Measurements from ENCODE around the gene ALDH1A2.

DNA sequence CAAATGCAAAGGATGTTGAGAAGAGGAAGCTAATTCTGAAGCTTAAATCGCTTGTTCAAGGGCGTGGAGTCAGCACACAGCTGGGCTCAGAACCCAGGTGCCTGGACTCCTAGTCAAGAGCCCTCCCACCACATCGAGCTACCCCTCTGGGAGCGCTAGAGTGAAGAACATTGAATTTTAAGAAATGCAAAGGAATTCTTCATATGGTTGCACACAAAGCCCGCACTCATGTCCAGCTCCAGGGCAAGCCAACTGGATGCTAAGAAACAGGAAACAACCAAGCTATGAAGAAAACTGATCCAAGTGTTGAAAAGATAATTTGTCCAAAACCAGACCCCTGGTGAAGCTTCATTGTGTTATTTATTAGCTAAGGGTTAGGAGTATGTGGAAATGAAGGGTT is 122.3 kb downstream of the ALDH1A2 start:
- TF ChIP-seq, protein P1, sequence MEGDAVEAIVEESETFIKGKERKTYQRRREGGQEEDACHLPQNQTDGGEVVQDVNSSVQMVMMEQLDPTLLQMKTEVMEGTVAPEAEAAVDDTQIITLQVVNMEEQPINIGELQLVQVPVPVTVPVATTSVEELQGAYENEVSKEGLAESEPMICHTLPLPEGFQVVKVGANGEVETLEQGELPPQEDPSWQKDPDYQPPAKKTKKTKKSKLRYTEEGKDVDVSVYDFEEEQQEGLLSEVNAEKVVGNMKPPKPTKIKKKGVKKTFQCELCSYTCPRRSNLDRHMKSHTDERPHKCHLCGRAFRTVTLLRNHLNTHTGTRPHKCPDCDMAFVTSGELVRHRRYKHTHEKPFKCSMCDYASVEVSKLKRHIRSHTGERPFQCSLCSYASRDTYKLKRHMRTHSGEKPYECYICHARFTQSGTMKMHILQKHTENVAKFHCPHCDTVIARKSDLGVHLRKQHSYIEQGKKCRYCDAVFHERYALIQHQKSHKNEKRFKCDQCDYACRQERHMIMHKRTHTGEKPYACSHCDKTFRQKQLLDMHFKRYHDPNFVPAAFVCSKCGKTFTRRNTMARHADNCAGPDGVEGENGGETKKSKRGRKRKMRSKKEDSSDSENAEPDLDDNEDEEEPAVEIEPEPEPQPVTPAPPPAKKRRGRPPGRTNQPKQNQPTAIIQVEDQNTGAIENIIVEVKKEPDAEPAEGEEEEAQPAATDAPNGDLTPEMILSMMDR (IDR thresholded peaks at IDR 0.05) = no peak
- no peak for TF ChIP-seq EZH2 (IDR thresholded peaks at IDR 0.05)
